NCI-H1105 treated with DMSO at 0.1 percent for 48 hours (cell line): ENCODE results near the gene C3orf20.

Experiments
- DNase-seq: peaks from one replicate; lab custom pipeline; 2025; lab: John Stamatoyannopoulos, UW

C3orf20 gene

DNA sequence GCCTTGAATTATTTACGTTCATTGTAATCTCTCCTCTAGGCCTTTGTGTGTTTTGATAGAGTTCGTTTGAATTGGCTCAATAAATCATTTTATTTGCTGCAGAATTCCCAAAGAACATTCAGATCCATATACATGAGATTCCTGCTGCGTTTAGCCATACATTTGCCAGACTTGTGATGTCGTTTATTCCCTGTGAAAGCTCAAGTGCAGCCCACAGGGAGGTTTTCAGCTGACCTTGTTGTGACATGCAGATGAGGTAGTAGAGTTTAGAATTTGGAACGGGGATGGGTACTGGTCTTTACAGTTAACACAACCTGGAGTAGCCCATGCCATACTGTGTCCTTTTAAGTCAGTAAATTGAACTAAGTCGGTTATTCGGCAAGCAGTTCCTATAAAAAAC lies at the start of gene C3orf20:
Gene C3orf20, plus strand, starts transcription at position 301 of the 400 bp plus-strand sequence. CDS start 7,573 bp downstream, outside the sequence.
- no peak for DNase-seq

DNA sequence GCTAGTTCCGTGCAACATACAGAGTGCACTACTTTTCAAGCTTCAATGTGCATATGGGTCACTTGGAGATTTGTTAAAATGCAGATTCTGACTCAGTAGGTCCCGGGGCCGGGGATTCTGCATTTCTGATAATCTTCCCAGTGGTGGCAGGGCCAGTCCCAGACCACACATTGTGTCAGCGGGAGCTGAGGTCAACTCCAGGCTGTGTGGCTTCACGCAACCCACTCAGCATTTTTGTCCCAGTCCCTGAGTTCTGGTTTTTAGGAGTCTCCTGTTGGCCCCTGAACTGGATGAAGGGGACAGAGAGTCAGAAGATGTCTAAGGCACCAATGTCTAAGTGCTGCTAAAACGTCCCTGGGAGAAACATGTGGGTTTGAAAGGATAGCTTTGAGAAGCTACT lies 49.5 kb upstream of the C3orf20 start:
- no peak for DNase-seq

- no peak for DNase-seq
These were observed 47.1 kb upstream of the C3orf20 start for GRCh38 chr3:14627815-14628214.

- no peak for DNase-seq
These were observed 46.5 kb upstream of the C3orf20 start for GRCh38 chr3:14628406-14628805.

GRCh38 chr3:14630404-14631100 lies 44.4 kb upstream of the C3orf20 start:
- no peak for DNase-seq

GRCh38 chr3:14631101-14631497 lies 43.8 kb upstream of the C3orf20 start:
- DNase-seq: no peak

GRCh38 chr3:14631687-14632441 lies 43.1 kb upstream of the C3orf20 start:
- no peak for DNase-seq

DNA sequence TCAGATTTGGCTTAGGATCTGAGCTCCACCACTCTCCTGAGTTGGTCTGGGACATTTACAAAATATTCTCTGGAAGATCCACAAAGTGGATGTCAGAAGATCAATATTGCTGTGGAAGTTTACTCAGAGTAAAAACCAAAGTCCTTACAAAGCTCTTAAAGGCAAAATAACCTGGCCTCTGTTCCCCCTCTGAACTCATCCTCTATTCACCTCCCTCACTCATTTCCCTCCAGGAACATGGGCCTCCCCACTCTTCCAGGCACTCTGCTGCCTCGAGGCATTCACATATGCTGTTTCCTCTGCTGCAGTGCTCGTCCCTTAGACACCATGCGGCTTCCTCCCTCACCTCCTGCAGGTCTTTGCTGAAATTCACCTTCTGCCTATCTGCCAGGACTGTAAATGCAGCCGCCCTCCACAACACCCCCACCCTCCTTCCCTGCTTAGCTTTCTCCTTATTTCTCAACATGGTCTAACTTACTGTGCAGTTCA lies 42.5 kb upstream of the C3orf20 start:
- DNase-seq: no peak

GRCh38 chr3:14633417-14633816 lies 41.5 kb upstream of the C3orf20 start:
- DNase-seq: no peak

DNA sequence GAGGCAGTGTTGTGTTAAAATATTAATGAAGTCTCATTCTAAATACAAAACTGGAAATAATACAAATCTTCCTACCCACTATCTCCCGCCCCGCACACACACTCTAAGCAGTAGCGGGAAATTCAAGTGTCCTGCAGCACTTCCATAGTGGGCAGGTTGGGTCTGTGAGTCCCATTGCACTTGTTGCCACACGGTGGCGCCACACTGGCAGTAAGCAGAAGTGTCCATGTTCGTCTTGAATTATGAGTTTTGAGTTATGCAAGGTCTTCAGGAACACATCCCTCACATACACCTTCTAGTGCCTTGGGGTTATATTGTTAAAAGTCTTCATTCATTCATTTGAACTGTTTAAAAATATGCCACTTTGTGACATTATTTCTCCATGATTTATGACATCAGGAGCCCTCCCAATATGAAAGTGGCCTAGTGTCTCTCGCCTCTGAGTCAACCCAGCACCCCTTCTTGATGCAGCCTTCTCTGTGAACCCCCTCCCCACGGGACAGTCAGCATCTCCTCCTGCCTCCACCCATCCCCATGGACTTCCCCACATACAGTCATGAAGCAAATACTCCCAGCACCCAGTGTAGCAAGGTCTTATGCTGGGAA lies 41.0 kb upstream of the C3orf20 start:
- DNase-seq: peak; percentile 15

DNA sequence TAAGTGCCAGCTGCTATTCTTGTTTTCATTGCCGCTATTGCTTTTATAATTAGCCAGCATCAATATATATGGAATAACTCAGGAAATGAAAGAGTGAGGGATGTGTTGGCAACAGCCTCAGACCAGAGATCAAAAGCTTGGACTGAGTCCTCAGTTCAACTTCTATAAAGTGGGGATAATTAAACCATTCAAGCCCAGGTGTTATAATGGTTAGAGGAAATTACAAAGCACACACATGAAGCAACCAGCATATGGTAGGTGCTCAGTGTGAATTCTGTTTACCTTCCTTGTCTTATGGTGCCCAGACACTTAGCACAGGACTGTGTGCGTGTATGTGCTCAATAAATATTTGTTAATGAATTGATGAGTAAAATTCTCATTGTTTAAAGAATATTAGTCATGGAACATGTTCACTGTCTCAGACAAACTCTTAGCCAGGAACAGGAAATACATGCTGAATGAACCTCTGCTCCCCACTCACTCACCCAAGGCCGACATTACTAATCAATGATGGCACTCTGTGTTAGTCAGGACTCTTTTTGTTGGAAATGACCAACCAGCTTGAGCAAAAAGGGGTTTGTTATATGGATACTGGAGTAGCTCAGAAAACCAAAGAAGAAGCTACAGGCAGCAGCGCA lies 40.1 kb upstream of the C3orf20 start:
- peak; percentile 28 for DNase-seq

GRCh38 chr3:14636496-14637087 lies 38.3 kb upstream of the C3orf20 start:
- no peak for DNase-seq

- no peak for DNase-seq
These were observed 34.8 kb upstream of the C3orf20 start for GRCh38 chr3:14640157-14640562.

GRCh38 chr3:14640734-14641133 lies 34.2 kb upstream of the C3orf20 start:
- no peak for DNase-seq

GRCh38 chr3:14641346-14641745 lies 33.6 kb upstream of the C3orf20 start:
- DNase-seq: no peak

DNA sequence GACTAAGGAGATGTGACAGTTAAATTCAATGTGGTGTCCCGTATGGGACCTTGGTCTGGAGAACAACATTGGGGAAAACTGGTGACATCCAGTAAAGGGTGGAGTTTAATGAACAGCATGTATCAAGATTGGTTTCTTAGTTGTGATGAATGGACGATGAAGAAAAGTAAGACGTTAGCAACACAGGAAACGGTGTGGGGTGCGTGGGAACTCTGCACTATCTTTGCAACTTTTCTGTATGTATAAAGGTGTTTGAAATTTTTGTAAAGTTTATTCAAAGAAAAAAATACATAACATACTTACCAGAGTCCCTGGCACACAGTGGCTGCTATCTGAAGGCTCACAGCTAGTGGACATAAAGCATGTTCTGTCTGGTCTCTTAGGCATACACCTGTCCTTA lies 29.5 kb upstream of the C3orf20 start:
- DNase-seq: no peak

DNA sequence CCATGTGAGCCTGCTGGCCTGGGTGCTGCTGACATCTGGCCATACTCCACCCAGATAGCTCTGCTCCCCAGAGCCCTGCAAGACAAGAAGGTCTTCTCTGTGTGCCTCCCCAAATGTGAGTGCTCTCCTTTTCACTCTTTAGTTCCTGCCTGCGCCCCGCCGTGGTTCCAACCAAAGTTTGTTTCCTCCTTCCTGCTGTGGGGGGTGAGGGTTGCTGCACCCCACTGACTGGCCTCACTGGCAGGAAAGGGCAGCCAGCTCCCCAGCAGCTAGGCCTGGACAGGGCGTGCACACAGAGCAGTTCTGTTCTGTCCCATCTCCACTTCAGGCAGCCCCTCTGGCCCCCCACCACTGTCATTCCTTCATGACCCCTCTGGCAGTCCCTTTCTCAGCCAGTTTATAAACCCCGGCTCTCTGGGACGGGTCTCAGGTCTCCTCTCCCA lies 28.8 kb upstream of the C3orf20 start:
- no peak for DNase-seq

GRCh38 chr3:14646589-14647413 lies 28.1 kb upstream of the C3orf20 start:
- DNase-seq: no peak

GRCh38 chr3:14647976-14648955 lies 26.7 kb upstream of the C3orf20 start:
- DNase-seq: no peak

DNA sequence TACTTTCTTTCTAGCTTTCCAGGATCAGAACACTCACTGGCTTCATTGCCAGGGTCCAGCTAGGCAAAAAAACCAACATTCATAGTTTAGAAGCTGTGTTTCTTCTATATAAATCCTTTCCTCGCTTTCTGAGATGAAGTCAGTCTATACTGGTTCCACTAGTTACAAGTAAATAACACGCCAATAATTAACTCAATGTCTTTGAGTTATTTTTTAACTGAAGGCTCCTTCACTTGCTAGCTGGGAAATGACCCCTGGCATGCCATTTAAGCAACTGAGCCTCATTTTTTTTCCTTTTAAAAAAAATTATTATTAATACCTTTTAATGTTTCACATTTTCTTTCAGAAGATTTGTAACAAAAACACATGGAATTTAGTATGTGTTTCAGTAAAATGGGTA lies 25.5 kb upstream of the C3orf20 start:
- no peak for DNase-seq
